Measurements from ENCODE around the gene ZNF292.

ZNF292 gene

GRCh38 chr6:87279196-87279595, 123.8 kb downstream of the ZNF292 start:
- DNase-seq (ENCODE audit: extremely low read depth, insufficient read length) = no peak
- no peaks in the 10 kb centered on the region for H3K27me3 ChIP-seq (replicated peaks; ENCODE audit: control insufficient read depth, insufficient read depth, low read length)
- TF ChIP-seq CTCF (IDR thresholded peaks at IDR 0.05; ENCODE audit: insufficient read depth, low read length, poor library complexity, severe bottlenecking) = no peak
- no peaks in the 10 kb centered on the region for H3K36me3 ChIP-seq (ENCODE audit: control insufficient read depth, insufficient read depth, low read length)
- no peak overlapping the region for H3K4me3 ChIP-seq (replicated peaks; ENCODE audit: low read depth, low read length)

- no peak overlapping the region for H3K4me3 ChIP-seq (replicated peaks; ENCODE audit: low read depth, low read length)
- TF ChIP-seq CTCF (IDR thresholded peaks at IDR 0.05; ENCODE audit: insufficient read depth, low read length, poor library complexity, severe bottlenecking) = no peak
- no peaks in the 10 kb centered on the region for H3K36me3 ChIP-seq (ENCODE audit: control insufficient read depth, insufficient read depth, low read length)
- H3K27me3 ChIP-seq (replicated peaks; ENCODE audit: control insufficient read depth, insufficient read depth, low read length) = no peaks in the 10 kb centered on the region
- DNase-seq (ENCODE audit: extremely low read depth, insufficient read length) = no peak
Observed at GRCh38 chr6:87281426-87281825, 126.1 kb downstream of the ZNF292 start.

GRCh38 chr6:87282743-87283142, 127.4 kb downstream of the ZNF292 start:
- no peaks in the 10 kb centered on the region for H3K27me3 ChIP-seq (replicated peaks; ENCODE audit: control insufficient read depth, insufficient read depth, low read length)
- no peak for TF ChIP-seq CTCF (IDR thresholded peaks at IDR 0.05; ENCODE audit: insufficient read depth, low read length, poor library complexity, severe bottlenecking)
- H3K4me3 ChIP-seq (replicated peaks; ENCODE audit: low read depth, low read length) = no peak overlapping the region

GRCh38 chr6:87283461-87283860, 128.1 kb downstream of the ZNF292 start:
- TF ChIP-seq CTCF (IDR thresholded peaks at IDR 0.05; ENCODE audit: insufficient read depth, low read length, poor library complexity, severe bottlenecking) = no peak
- no peak for DNase-seq (ENCODE audit: extremely low read depth, insufficient read length)
- no peak overlapping the region for H3K4me3 ChIP-seq (replicated peaks; ENCODE audit: low read depth, low read length)

More at GRCh38 chr6:87282743-87283142, 127.4 kb downstream of the ZNF292 start:
- H3K36me3 ChIP-seq (ENCODE audit: control insufficient read depth, insufficient read depth, low read length) = no peaks in the 10 kb centered on the region
- DNase-seq (ENCODE audit: extremely low read depth, insufficient read length) = no peak

GRCh38 chr6:87287251-87287650, 131.9 kb downstream of the ZNF292 start:
- no peak for TF ChIP-seq CTCF (IDR thresholded peaks at IDR 0.05; ENCODE audit: insufficient read depth, low read length, poor library complexity, severe bottlenecking)
- H3K36me3 ChIP-seq (ENCODE audit: control insufficient read depth, insufficient read depth, low read length) = no peaks in the 10 kb centered on the region
- H3K27me3 ChIP-seq (replicated peaks; ENCODE audit: control insufficient read depth, insufficient read depth, low read length) = no peaks in the 10 kb centered on the region
- no peak for DNase-seq (ENCODE audit: extremely low read depth, insufficient read length)
- no peak overlapping the region for H3K4me3 ChIP-seq (replicated peaks; ENCODE audit: low read depth, low read length)

More at GRCh38 chr6:87283461-87283860, 128.1 kb downstream of the ZNF292 start:
- H3K27me3 ChIP-seq (replicated peaks; ENCODE audit: control insufficient read depth, insufficient read depth, low read length) = no peaks in the 10 kb centered on the region
- H3K36me3 ChIP-seq (ENCODE audit: control insufficient read depth, insufficient read depth, low read length) = no peaks in the 10 kb centered on the region

GRCh38 chr6:87289571-87289970, 134.2 kb downstream of the ZNF292 start:
- DNase-seq (ENCODE audit: extremely low read depth, insufficient read length) = no peak
- Histone ChIP-seq H3K4me3 (replicated peaks; ENCODE audit: low read depth, low read length) (no peak overlapping the region), H3K27me3 (replicated peaks; ENCODE audit: control insufficient read depth, insufficient read depth, low read length) (no peaks in the 10 kb centered on the region), H3K36me3 (ENCODE audit: control insufficient read depth, insufficient read depth, low read length) (no peaks in the 10 kb centered on the region)
- no peak for TF ChIP-seq CTCF (IDR thresholded peaks at IDR 0.05; ENCODE audit: insufficient read depth, low read length, poor library complexity, severe bottlenecking)
